Epidermal melanocyte (primary cell): Measurements from ENCODE around the gene TRPV5.

Source experiments
- DNase-seq: peaks from one replicate; pipeline ENCODE4 v3.0.0; 2011; ENCODE audit warnings: low spot score; ENCODE audit not compliant: insufficient read length

TRPV5 gene

DNA sequence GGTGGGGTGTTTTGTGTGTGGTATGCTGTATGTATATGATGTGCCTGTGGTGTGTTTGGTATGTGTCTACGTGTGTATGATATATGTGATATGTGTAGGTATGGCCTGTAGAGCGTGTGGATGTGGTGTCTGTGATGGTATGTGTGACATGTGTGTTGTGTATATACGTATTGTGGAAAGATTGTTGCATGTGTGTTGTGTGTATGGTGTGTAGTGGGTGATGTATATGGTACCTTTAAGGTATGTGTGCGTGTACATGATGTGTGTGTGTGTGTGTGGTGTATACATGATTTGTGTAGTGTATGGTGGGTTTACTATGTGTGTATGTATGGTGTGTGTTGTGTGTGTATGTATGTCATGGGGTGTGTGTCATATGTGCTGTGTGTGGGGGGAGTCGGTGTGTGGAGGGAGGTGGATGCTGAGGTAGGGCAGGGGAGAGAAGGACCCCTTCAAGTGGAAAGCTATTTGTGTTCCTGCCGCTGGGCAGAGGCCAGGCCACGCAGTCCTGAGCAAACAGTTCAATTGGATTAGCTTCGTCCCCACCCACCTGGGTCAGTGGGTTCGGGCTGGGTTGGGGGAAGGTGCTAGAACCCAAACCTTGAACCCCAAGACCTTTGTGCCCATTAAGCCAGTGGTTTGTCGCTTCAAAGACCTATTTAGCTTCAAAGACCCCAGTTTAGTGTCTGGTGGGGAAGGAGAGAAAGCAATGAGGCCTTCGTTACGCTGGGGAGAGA is 46.1 kb downstream of the TRPV5 start:
- no peak for DNase-seq

DNA sequence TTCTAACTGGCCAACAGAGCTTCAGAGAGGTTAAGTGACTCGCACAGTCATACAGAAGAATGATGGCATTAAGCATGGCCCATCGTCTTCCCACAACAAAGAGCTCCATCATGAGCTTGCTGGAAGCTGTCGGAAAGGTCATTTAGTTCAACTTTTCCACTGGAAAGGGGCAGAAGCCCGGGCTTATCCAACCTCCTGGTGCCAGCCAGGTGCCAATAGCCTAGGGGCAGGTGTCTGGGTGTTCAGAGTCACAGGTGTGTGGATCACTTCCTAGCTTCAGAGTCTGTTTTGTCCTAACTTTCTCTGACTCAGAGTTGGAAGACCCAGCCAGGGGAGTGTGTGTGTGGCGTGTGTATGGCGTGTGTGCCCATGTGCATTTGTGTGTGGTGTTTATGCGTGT is 46.7 kb downstream of the TRPV5 start:
- DNase-seq = no peak

DNA sequence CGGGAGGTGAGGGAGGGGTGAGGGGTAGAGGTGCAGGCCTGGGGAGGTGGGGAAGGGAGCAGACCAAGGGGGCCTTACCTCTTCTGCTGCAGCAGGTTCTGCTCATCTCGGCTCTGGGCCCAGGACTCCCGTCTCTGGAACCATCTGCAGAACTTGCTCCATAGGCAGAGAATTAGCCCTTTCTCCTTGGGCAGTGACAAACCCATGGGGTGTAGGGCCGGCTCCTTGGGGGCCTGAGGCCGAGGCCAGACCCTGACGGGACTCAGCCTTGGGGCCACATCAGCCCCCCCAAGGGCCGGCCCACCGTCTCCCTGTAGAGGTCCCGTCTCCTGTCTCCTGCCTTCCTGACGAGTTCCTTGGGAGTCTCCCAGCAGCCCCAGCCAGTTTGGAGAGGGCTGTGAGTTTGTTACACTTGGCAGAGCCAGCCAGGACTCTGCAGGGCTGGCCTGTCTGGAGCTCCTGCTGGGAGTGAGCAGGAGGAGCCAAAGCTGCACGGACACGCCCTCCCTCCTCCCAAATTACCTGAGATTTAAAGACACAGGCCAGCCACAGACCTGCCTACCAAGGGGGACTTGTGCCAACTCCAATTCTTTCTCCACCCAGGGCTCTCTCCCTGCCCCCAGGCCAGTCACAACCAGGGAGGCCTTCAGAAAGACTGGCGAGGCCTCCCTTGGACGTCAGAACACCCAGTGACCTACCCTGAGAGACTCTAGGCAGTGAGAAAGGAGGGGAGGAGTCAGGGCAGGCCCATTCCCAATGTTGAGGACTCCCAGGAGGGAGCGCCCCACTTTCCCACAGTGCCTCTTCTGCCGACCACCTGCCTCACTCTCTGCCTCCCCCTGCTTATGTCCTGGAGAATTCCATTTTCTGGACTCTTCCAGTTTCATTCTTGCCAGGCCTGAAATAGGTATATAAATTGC is 48.0 kb downstream of the TRPV5 start, which contains the start of gene TRPV6:
Gene TRPV6, minus strand, starts transcription at position 435 of the 920 bp plus-strand sequence.
- no peak for DNase-seq

DNA sequence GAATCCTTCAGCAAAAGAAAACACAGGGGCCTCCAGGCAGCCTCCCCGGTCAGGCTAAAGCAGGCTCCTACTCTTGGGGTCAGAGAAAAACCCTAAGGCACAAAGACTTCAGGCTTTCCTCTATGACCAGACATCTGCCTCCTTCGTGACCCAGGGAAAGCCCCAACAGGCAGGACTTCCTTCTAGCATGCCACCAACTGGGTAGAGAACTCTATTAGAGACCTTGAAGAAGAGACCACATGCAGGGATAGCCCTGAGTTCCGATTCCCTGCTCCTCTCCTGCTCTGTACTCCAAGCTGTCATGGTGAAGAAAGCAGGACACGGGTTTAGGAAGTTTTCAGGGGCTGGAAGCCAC is 49.3 kb downstream of the TRPV5 start:
- no peak for DNase-seq

DNA sequence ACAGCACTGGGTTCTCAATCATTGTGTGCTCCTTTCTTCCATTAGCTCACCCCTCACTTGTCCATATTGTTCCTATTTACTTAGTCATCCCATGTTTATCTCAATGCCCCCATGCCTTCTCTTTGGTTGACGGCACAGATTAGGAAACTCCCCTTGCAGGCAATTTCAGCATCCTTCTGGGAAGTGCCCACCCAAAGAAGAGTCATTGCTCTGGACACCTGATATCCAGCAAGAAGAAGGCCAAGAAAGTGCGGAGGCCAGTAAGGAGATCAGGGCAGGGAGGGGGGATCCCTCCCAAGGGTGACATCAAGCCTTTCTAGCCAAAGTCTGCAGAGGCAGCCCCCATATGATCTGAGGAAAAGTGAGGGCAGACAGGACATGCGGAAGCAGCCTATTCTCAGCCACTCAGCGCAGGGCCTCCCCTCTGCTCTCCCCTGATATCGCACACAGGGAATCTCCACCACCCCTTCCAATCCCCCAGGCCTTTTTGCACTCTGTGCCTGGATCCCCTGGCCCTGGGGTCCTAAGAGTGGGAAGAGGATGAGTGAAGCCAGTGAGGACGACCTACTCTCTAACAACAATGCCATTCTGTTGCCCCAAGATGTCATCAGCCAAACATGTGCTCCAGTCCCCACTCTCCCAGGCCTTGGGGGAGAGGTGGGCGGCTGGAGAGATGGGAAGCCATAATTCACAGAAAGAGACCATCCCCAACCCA is 49.8 kb downstream of the TRPV5 start:
- no peak for DNase-seq

DNA sequence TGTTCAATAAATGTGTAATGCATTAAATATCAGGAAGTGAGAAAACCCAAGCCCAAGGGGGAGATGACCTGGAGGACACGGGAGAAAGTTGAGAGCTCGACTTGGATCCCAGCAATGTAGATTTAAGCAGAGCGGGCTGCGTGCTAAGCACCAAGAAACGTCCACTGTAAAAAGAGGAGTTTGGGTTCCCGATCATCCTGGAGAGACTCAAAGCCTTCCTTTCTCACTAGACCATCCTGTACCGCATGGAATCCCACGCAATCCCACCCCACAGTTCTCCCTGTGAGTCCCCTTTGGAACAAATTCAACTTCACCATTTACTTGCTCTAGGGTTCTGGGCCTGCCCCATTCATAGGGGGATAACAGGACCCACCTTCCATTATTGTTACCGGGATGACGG is 50.4 kb downstream of the TRPV5 start:
- no peak for DNase-seq

DNA sequence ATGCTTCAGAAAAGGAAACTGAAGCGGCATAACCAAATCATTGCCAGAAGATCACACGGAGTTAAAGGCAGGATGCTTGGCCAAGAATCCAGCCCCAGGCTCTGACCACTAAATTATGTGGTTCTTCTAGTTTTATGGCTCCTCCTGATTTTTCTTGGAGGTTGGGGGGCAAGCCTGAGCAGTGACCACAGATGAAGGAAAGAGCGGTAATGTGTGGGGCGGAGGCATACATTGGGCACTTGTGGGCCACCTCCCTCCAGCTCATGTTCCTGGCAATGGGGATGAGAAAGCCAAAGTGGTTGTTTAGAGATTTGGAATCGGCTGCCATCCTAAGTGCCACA is 51.2 kb downstream of the TRPV5 start:
- no peak for DNase-seq

DNA sequence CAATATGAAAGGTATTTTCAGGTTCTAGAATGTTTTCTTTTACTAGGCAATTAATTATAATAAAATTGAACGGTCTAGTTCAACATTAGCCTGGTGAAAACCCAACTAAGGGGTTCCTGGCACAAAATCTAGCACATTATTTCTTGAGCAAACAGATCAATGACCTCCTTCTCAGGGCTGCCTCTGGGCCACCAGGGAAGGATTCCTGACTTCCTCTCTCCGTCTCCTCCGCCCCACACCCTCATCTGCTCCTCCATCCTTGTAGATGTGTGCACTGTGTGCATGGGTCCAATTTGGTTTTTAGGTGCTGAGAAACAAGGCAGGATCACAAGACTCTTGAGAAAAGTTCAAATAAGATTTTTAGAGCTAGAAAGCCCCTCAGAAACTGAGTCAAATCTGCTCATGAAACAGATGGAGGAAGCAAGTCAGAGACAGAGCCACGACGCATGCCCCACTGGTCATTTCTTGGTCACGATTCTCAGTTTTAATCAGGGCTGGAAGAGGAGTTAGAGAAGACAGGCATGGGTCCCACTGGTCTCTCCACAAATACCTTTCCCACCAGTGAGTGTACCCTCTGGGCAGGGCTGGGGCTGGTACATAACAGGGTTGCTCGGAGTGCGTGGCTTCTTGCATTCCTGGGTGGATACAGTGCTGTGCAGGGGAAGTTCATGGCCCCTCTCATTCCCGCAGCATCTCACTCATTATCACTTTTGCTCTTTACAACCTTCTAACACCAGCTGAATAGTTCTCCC is 51.8 kb downstream of the TRPV5 start:
- DNase-seq = no peak

DNA sequence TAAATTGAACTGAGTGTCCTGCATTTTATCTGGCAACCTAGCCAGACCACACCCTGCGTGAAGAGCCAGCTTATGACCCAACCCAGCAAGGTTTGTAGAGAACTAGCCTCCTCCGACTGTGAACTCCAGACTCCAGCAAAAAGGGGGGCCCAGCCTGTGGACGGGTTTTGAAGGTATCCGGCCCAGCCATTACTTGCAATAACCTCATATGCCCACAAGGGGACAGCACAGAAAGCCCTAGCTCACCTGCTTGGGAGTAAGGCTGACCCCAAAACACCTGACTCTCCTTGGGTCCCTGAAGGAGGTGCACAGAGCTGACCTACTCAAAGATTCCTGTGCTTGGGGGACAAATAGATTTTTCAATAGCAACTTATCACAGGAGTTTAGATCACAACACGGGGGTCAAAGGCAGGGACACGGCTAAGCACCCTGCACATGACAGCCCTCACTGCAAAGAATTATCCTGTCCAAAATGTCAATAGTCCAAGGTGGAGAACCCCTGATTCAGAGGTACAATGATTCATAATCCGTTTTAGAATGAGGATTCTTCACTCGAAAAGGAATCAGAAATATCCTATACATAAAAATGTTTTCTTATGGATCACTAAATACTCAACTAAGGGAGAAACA is 52.6 kb downstream of the TRPV5 start:
- no peak for DNase-seq

DNA sequence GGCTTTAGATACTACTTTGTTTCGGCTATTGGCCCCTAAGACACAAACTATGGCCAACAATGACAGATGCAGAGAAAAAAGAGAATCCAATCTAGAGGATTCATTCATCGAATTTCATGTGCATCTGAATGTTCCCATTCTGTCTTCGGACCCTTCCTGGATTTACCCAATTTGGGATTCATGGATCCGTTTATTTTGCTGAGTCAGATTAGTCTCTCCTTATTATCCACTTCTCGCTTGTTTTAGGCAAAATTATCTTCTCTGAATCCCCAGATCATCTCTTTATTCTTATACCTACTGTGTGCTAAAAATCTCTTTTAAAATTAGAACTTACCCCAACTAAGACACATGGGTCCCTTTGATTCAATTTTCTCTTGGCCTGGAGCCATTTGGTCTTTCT is 54.5 kb downstream of the TRPV5 start:
- no peak for DNase-seq

DNA sequence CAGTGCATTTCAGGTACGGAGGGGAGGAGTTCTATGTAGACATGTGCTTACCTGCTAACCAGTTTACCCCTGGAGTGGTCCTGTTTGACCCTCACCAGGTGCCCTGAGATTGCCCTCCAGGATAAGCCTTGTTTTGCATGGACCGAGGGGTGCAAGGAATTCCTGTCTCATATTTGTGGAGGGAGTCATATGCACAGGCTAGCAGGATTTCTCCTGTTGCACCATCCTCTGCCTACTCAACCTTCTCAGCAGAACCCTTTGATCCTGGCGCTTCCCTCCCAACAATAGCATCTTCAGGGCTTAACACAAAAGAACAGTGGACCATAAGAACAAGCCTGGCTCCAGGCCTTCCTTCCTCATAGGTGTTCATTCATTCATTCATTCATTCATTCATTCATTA is 55.2 kb downstream of the TRPV5 start:
- DNase-seq = no peak

DNA sequence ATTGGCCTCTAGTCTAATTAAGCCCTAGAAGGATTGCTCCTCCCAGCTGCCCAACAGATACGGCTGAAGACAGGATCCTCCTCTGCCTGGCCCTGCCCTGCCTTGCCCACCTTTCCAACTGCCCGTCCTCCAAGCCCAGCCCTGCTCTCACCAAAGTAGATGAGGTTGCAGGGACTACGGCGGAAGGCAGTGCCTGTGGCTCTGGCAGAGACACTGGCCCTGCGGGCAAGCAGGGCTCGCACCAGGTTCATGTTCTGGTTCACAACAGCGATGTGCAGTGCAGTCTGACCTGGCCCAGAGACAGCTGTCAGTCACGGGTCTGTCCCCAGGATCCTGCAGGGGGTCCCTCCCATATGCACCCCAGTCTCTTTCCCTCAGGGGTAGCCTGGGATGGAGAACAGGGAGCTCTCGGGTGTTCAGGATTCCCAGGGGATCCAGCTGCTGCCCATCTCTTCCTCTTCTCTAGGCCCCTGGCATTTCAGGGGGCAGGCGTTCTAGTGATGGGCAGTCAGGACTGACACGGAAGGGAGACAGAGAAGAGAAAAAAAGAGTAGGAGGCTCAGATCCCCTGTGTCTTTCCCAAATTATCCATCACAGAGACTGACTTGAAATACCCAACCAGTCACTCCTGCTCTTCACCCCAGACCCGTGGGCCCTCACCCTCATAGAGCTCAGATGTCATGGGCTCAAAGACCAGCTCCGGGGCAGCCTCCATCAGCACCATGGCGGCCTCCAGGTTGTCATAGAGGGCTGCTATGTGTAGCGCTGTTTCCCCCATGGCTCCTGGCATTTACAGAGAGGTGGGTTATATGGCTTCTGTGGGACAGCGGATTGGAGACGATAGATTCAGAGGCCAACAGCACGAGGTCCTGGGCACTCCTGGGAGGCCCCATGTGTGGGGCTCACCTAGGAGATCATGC is 56.3 kb downstream of the TRPV5 start:
- DNase-seq = no peak

DNA sequence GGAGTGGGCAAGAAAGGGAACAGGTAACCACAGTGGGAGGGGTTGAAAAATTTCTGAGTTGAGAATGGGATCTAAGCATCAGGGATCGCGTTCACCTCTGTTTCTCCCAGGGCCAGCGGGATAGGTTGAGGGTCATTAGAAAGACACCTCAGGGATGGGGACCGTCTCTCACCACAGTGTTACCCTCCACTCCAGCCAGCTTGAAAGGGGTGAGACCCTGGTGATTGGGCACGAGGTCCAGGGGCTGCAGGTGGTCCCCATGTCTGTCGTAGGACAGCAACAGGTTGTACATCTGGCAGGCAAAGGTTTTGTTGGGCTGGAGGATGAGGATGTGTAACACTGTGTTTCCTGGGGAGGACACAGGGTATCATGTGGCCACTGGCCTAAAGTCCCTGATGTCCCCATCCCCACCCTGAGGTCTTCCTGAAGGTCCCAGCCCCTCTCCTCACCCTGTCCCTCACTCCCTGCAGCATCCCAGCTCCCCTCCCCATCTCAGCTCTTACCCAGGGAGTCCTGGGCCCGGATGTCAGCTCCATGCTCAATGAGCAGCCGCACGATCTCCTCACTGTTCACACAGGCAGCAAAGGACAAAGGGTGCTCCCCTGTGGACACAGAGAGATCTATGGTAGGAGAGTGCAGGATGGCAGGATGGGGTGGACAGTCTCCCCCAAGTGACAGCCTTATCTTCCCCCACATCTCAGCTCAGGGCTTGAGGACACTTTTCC is 57.1 kb downstream of the TRPV5 start:
- DNase-seq = no peak

DNA sequence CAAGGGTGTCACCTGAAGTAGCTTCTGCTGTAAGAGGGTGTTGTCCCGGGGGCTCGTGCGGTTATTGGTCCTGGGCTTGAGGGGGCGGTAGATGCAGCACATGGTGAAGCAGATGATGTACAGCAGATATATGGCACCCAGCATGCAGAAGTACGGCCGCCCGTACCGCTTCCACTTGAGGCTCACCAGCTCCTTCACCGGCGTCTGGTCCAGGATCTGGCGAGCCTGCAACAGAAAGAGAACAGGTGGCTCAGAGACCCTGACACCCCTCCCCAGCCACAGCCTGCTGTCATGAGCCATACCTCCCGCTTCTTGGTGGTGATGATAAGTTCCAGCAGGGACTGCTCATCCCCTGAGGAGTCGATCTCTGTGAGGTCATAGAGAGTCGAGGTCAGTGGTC is 58.1 kb downstream of the TRPV5 start:
- DNase-seq = no peak

DNA sequence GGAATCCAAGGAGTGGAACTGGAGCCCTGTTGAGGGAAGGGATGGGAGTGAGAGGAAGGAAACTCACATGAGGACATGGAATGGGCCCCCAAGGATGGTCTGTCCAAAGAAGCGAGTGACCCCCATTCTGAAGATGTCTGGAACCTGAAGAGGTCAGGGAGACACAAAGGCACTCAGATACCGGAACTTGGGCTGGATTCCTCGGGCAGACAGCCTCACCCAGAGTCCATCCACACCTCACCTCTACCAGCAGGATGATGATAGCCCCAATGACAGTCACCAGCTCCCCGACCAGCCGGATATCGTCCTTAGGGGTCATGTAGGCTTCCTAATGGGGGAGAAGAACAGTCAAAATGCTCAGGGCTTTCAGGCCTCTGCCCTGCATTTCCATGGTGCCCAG is 58.7 kb downstream of the TRPV5 start:
- no peak for DNase-seq

DNA sequence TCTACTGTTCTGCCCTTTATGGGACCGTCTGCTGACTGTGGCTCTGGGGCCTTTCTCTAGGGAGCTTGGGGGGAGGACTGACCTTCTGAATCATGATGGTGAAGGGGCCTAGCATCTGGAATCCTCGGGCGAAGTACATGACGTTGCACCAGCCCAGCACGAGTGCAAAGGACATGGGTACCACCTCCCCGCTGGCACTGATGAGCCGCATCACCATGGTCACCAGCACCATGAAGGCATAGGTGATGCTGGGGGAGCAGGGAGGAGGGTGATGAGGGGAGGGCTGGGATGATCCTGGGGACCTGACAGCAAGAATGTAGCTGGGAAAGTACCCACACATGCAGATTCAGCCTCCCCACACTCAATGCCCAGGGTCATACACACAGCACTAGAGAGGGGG is 59.1 kb downstream of the TRPV5 start:
- no peak for DNase-seq

DNA sequence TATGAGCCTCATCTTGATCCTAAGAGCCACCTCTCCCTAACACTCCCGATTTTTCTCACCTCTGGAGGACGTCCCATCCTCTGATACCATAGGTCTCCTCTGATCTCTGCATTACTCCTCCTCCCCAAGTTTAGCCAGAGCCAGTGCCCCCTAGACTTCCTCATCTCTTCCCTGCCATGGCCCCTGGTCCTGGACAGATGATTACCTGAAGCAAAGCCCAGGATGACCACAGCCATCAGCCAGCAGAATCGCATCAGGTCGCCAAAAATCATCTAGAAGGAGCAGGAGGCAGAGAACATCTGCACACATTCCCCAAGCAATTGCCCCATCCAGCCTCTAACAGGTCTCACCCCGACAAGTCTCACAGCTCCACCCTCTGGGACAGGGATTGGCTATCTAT is 59.7 kb downstream of the TRPV5 start:
- DNase-seq = no peak

DNA sequence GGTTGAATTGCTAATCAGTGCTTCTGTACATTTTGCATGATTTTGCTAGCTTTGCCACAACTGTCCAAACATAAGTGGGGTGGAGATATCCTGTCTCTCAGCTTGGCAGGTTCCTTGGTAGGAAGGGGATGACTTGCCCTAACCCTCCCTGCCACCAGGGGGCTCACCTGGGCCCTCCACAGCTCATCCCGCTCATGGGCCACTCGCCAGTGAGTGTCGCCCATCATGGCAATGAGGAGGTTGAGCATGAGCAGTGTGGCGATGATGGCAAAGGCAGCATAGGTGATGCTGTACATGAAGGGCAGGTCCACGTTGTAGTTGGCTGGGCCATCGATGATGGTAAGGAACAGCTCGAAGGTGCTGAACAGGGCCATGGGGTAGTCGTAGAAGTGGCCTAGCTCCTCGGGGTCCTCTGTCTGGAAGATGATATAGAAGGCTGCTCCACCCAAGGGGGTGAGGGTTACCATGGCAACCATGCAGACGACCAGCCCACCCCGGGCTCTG is 60.2 kb downstream of the TRPV5 start:
- DNase-seq = no peak

DNA sequence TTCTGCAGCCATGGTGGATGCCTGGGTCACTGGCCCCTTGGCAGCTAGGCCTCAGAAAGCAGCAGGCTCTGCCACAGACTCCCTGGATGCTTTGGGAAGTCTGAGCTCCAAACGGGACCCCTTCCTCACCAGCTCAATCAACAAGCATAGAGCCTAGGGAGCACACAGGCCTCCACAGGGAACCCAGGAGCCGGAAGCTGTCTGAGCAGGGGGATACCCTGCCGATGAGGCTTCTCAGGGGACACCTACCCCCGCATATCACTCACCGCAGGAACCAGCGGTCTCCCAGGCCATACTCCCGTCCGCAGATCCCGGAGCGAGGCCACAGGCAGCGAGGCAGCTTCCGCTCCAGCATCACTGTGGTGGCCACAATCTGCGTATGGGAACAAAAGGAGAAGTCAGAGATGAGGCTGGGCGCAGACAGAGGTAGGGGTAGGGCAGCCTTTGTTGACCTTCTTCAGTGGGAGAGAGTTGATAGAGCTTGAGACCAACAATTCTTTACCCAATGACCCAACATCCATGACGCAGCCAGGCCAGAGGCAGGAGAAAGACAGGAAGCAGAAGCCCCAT is 61.4 kb downstream of the TRPV5 start:
- no peak for DNase-seq
